ENCODE data around the gene SOX5.
"Not testable (repeated sequence)": the region's sequence is repeated elsewhere in the genome, so short reads cannot be mapped to it uniquely, and the experiment has no call there.

SOX5 gene

GRCh38 chr12:23827353-23827752, 122.1 kb downstream of the SOX5 start:
- DNase-seq, result no peak

GRCh38 chr12:23825124-23825523, 124.3 kb downstream of the SOX5 start:
- not testable (repeated sequence) for DNase-seq

- DNase-seq, result no peak
Observed at GRCh38 chr12:23824358-23824757, 125.1 kb downstream of the SOX5 start.

DNA sequence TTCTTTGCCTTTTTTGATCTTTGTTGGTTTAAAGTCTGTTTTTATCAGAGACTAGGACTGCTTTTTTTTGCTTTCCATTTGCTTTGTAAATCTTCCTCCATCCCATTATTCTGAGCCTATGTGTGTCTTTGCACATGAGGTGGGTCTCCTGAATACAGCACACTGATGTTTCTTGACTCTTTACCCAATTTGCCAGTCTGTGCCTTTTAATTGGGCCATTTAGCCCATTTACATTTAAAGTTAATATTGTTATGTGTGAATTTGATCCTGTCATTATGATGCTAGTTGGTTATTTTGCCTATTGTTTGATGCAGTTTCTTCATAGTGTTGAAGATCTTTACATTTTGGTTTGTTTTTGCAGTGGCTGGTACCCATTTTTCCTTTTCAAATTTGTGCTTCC, 126.6 kb downstream of the SOX5 start:
- not testable (repeated sequence) for DNase-seq

- DNase-seq, result no peak
Observed at GRCh38 chr12:23817345-23817744, 132.1 kb downstream of the SOX5 start.

DNA sequence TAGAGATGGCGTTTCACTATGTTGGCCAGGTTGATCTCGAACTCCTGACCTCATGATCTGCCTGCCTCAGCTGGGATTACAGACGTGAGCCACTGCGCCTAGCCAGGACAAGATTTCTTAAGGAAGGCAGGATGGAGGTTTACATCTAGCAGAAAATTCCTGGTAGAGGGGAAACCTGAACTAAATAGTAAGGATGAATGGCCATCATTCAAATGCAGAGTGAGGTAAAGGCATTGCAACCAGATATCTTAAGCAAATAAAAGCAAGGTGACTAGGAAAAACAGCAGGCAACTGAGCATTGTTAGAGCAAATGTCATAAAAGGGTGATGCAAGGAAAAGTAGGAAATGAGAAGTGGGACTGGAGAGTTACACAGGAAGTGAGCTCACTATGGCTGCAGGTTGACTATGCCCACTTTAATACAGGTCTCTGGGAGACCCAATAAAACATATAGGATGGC, 133.0 kb downstream of the SOX5 start:
- DNase-seq, result no peak

DNA sequence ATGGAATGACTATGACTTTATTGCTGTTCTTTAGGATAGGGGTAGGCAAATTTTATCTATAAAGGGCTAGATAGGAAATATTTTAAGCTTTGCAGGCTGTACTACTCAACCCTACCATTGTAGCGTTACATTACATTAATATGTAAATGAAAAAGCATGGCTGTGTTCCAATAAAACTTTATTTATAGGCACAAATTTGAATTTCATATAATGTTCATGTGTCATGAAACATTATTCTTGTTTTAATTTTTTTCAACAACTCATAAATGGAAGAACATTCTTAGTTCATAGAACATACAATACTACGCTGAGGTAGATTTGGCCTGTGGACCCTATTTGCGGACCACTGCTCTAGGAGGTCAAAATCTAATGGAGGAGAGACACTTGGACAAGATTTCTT, 133.7 kb downstream of the SOX5 start:
- no peak for DNase-seq

DNA sequence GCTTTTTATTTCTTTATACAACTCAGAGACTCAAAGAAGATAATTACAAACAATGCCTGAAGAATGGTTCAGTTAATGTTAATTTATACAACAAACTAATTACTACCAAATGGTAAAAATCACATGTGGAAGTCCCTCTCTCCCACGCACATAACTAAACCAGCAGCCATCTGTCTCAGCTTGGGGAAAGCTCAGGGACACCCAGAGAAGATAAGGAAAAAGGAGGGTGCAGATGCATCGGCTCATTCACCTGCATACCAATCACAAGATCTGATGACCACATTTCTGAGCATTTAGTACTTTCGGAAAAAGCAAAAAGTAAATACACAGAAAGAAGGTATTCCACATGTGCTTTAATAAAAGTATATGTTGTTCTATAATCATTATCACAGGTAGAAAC, 136.3 kb downstream of the SOX5 start:
- no peak for DNase-seq

DNA sequence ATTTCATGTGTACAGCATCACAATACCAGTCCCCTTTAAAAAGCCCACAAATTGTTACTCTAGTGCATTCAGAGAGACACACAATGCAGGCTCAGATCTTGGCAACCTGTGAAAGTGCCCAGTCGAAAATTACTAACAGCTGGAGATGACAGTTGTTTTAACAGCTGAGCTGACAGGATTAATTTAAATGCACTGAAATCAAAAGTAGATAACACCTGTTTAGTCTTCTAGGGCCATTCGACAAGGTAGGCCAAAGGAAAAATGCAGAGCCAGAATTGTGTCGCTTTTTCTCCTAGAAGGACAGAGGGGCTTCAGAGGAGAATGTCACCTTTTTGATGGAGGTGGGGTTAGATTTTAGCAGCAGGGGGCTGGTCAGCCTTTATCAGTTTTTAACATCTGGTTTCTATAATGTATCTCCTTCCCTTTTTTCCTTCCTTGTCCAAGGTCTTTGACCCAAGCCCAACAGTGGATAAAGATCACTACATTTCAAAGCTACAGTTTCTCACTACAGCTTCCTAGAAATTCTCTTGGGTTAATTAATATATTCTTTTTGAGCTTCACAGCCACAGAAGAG, 139.1 kb downstream of the SOX5 start:
- DNase-seq, result no peak

DNA sequence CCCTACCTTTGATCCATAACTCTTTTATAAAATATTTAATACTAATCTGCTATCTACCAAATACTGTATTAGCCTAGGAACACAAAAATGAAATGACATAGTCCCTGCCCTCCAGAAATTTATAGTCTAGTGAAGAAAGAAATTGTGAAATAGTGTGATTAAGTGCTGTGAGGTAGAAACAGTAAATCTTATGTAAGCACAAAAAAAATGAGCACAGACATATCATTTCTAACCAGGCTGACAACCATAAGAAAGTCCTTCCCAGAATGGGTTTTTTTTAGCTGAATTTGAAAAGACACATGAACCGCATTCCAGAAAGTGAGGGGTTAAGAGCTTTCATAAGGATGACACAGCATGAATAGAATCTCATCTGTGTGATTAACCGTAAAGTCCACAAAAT, 145.9 kb downstream of the SOX5 start:
- no peak for DNase-seq

- DNase-seq, result no peak
Observed at GRCh38 chr12:23795494-23795893, 154.0 kb downstream of the SOX5 start.

DNA sequence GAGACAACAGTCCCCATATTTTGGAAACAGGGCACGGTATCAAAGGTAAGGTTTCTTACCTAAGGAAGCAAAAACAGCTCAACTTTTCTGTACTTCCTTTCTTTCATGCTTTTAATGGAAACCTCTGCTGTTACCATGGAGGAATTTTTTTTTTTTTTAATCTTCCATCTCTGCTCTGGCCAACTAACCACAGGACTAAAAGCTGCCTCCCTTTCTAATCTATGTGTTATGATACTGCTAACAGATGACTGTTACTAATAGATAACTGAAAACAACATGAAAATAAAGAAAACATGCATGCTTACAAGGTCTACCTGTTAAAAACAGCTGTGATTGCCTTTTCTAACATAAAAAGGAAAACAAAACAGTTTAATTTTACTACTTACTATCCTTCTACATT, 168.4 kb downstream of the SOX5 start:
- no peak for DNase-seq

- DNase-seq, result no peak
Observed at GRCh38 chr12:23775208-23775607, 174.3 kb downstream of the SOX5 start.

DNA sequence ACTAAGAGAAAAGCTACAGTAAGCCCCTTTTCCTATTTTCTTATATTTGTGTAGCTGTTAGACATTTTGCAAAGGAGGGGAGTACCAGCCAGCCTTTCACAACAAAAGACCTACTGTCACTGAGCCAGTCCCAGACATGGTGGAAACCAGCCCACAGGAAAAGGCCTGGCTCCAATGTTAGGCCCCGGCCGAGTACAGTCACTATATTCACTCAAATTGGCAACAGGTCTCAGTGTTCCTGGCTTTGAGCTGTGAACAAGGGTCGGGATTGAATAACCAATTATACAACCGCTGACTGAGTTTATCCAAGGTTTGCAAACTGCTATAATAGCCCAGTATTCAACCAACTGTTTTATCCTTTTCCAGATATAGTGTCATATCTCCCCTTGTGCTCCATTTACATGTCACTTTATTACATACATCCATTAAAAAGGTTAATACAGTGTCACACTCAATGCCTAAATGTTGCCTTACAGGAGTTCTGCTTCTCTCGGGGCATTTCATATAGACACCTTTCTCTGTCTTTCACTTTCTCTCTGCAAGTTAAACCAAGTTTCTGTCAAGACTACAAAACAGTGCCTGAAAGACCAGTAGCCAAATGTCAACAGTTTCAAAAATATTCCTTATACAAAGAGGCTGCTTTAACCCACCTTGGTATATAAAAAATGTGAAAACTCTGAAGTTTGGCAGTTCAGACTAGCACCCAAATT, 178.1 kb downstream of the SOX5 start:
- DNase-seq, result no peak

GRCh38 chr12:23770202-23770938, 179.1 kb downstream of the SOX5 start:
- no peak for DNase-seq

- no peak for DNase-seq
Observed at GRCh38 chr12:23767834-23768233, 181.6 kb downstream of the SOX5 start.

- DNase-seq, result no peak
Observed at GRCh38 chr12:23763724-23764123, 185.7 kb downstream of the SOX5 start.

DNA sequence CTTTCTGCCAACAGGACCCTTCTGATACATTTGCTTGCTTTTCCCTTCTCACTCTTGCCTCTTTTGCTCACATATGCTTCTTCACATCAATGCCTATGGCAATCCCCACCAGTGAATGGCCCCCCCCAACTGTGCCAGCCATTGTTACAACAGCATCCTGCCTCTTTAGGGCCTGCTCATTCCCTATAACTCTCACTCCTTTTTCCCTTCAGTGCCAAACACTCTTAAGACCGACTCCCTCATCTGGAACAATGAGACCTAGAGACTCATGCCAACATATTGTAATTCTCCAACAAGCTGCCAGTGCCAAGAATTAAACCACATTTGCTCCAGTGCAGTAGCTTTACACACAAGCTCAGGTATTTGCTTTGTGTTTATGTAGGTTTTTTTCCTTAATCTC, 189.0 kb downstream of the SOX5 start:
- DNase-seq, result no peak

DNA sequence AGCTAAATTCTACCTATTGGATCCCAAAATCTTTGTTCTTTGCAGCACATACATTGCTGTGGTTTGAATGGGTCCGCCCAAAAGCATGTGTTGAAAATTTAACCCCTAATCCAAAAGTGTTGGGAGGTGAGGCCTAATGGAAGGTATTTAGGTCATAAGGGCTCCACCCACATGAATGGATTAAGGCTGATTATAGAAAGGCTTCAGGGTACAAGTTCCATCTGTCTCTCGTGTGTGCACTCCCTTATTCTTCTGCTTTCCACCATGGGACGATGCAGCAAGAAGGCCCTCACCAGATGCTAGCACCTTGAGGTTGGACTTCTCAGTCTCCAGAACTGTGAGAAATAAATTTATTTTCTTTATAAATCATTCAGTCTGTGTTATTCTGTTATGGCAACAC, 190.9 kb downstream of the SOX5 start:
- DNase-seq, result no peak

GRCh38 chr12:23757541-23757962, 191.9 kb downstream of the SOX5 start:
- no peak for DNase-seq

- no peak for DNase-seq
Observed at GRCh38 chr12:23756416-23756815, 193.1 kb downstream of the SOX5 start.

DNA sequence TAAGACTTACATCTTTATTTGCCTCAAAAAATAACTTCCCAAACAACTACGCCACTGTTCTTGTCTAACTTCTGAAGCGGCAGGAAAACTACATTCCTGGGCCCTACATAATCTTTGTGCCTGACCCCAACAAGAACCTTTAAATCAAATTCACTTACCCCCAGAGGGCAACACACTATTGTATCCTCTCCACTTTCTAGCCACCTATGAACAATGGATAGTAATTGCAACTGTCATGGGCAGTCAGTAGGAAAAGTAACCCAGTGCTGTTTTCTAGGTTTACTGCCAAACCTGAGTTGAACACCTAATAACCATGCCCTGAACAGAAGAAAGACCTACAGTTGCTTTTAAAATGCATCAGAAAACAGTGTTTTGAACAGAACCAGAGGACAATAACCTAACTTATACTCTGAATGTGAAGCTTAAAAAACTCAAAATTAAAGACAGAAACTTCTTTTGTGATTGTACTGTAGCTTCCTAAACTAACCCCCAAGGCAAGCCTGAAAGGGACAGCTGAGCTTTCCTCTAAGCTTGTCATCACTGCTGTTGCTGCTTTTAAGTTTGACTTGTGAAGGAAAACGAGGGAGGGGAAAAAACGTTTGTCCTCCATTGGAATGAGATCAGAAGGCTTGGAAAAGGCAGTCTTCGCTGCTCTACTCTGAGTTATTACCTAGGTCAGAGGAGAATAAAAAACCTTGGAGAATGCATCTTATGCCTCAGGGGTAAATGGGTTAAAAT, 195.7 kb downstream of the SOX5 start:
- no peak for DNase-seq

DNA sequence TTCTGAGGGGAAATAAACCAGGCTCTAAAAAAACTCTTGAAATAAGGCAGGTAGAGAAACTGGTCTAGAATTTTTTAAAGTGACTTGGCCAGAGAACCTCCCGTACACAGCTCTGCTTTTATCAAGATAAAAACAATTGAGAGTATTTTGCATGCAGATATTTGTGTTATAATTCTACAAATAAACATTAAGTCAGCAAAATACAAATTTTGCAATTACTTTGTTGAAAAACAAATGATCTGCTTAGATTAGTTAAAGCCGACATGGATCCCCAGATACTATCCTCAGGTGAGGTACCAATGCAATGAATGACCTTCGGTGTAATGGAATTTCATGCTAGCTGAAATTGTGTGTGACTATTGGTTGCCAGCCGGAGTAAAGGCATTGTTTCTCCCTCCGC, 197.2 kb downstream of the SOX5 start:
- no peak for DNase-seq

GRCh38 chr12:23751641-23752040, 197.8 kb downstream of the SOX5 start:
- no peak for DNase-seq

Data from activated CD4-positive, CD25-positive, alpha-beta regulatory T cell treated with anti-CD3 and anti-CD28 coated beads, Interleukin-2, amount 50 U/mL, for 72 hours (primary cell).